ENCODE results near the gene MAP4K2. TPM values are rescaled to one million over a fixed set of nuclear protein-coding genes. Genes with fewer than 3 reads are reported as not detected.
"Not testable (repeated sequence)": the region's sequence is repeated elsewhere in the genome, so short reads cannot be mapped to it uniquely, and the experiment has no call there.

MAP4K2 gene
- total and polyA plus RNA-seq, 2 of the 8 experiments (the other 6 are each of a cell fraction or from before 2014, with no cell fraction given): 20.1 to 20.7 TPM

DNA sequence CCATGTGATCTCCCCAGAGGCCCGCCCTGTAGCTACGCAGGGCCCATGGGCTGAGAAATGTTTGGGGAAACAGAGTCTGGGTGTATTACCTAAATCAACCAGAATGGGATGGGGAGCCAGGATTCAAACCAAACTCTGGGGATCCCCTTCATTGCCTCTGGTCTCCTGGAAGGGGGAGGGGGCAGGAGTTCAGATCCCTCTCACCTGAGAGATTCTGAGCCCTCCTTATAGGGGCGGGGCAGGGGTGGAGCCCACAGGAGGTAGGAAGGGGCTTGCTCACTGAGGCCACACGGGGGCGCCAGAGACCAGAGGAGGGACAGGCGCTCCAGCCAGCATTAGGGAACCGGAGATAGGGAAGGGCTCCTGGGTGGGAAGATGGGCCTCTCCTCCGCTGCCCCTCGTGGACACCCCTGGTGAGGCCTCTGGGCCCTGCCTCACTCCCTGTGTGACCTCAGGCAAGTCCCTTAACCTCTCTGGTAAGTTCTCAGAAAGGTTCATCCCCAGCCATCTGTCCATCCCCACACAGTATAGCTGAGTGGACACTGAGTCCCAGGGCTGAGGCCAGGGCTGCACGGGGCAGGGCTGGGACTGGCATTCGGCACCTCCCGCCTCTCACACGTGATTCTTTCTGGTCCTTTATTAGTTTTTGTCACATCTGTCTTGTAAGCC, 44.1 kb upstream of the MAP4K2 start (continued):
- TF ChIP-seq TAF7 (optimal IDR thresholded peaks at IDR 0.05; ENCODE audit: borderline replicate concordance, low read depth, low read length): peak; percentile 34
- TF ChIP-seq, protein P1, sequence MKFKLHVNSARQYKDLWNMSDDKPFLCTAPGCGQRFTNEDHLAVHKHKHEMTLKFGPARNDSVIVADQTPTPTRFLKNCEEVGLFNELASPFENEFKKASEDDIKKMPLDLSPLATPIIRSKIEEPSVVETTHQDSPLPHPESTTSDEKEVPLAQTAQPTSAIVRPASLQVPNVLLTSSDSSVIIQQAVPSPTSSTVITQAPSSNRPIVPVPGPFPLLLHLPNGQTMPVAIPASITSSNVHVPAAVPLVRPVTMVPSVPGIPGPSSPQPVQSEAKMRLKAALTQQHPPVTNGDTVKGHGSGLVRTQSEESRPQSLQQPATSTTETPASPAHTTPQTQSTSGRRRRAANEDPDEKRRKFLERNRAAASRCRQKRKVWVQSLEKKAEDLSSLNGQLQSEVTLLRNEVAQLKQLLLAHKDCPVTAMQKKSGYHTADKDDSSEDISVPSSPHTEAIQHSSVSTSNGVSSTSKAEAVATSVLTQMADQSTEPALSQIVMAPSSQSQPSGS (IDR thresholded peaks at IDR 0.05; ENCODE audit: low read length): no peak
- TF ChIP-seq BACH1 (IDR thresholded peaks at IDR 0.05; ENCODE audit: low read length): peak; percentile 89
- no peak for TF ChIP-seq RXRA (IDR thresholded peaks at IDR 0.05; ENCODE audit: insufficient read depth, low read depth, low read length)
- no peak for TF ChIP-seq TEAD4 (IDR thresholded peaks at IDR 0.05; ENCODE audit: low read depth, low read length)
- 0 out of 2 replicates have a peak, but pooled peaks have one; percentile 34 for TF ChIP-seq TBP (IDR thresholded peaks at IDR 0.05; ENCODE audit: low read depth, low read length)
- no peak for TF ChIP-seq CBX8 (IDR thresholded peaks at IDR 0.05; ENCODE audit: borderline replicate concordance, low read depth, low read length)

DNA sequence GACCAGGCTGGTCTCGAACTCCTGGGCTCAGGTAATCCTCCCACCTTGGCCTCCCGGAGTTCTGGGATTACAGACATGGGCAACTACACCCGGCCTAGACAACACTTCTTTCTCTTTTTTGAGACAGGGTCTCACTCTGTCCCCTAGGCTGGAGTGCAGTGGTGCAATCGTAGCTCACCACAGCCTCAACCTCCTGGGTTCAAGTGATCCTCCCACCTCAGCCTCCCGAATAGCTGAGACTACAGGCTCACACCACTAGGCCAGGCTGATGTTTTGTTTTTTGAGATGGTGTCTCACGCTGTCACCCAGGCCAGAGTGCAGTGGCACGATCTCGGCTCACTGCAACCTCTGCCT, 42.7 kb upstream of the MAP4K2 start:
- not testable (repeated sequence) for H4K20me1 ChIP-seq (replicated peaks in 1 of 2; ENCODE audit: control insufficient read depth in 1 of 2, insufficient read depth in 2 of 2, low read length in 2 of 2); H2AK5ac ChIP-seq (ENCODE audit: low read depth, low read length); H4K5ac ChIP-seq (ENCODE audit: insufficient read length, low read depth, low read length); H3K9me3 ChIP-seq (ENCODE audit: insufficient read depth in 2 of 2, low read depth in 1 of 2, low read length in 1 of 2); H3K14ac ChIP-seq (ENCODE audit: insufficient read length); H3K27me3 ChIP-seq (replicated peaks in 1 of 4; ENCODE audit: control insufficient read depth in 3 of 4, extremely low read depth in 1 of 4, insufficient read depth in 3 of 4, low read length in 3 of 4); H3K79me2 ChIP-seq (ENCODE audit: control insufficient read depth in 1 of 2, insufficient read depth in 2 of 2, low read length in 2 of 2); H2AFZ ChIP-seq (ENCODE audit: low read length); H3K18ac ChIP-seq (ENCODE audit: extremely low read depth, low read length); H2BK20ac ChIP-seq (ENCODE audit: low read length); FAIRE-seq; H3K4me3 ChIP-seq (ENCODE audit: extremely low read depth in 1 of 4, insufficient read depth in 2 of 4, low read depth in 3 of 4, low read length in 4 of 4); H3K36me3 ChIP-seq (ENCODE audit: control insufficient read depth in 2 of 4, insufficient read depth in 4 of 4, low read length in 3 of 4); H3K4me2 ChIP-seq (ENCODE audit: insufficient read depth in 1 of 2, low read depth in 2 of 2, low read length in 2 of 2); H4K91ac ChIP-seq (replicated peaks; ENCODE audit: insufficient read length, low read length); H3K4ac ChIP-seq (replicated peaks; ENCODE audit: insufficient read length, low read depth, low read length); H4K8ac ChIP-seq (ENCODE audit: extremely low read depth, insufficient read depth, low read length); H3K23ac ChIP-seq (ENCODE audit: insufficient read length); DNase-seq (ENCODE audit: low read depth in 1 of 2, low spot score in 2 of 2); H3K56ac ChIP-seq (replicated peaks; ENCODE audit: insufficient read length, low read depth, low read length); H2BK15ac ChIP-seq (ENCODE audit: low read length); H2BK120ac ChIP-seq (replicated peaks; ENCODE audit: low read depth, low read length); H3K79me1 ChIP-seq (ENCODE audit: low read depth, low read length); H3K23me2 ChIP-seq (ENCODE audit: low read depth, low read length); H3K27ac ChIP-seq (ENCODE audit: low read depth, low read length); H2BK5ac ChIP-seq (ENCODE audit: low read depth, low read length); H3K9ac ChIP-seq (replicated peaks in 1 of 4; ENCODE audit: extremely low read depth in 1 of 4, low read depth in 3 of 4, low read length in 3 of 4)
- Histone ChIP-seq H2BK12ac (ENCODE audit: low read depth, low read length) (peak overlapping the region; percentile 50; the same call in 1 of the 2 replicates), H3K4me1 (replicated peaks in 1 of 4; ENCODE audit: control insufficient read depth in 3 of 4, insufficient read depth in 4 of 4, low read length in 3 of 4) (peaks cover 0 to 35% (median 23%) of the 10 kb centered on the region in 4 experiments; a peak in 6 of 7 replicates)
- ChIA-PET CTCF (ENCODE audit: partially characterized antibody) (interaction anchor here (0.6 to 32.3 kb wide), 13 partner anchors 16 to 493 kb away, joined by 3 to 1058 read pairs (median 10); partner anchors contain the start of genes ARL2, BATF2, EHD1 and MEN1), POLR2A (ENCODE audit: partially characterized antibody) (interaction anchor here (25.7 kb wide), 1 partner anchor 39 kb away, joined by 408 read pairs; the partner anchor contains the start of gene EHD1)
- 87% methylated on average over 8 of the region's 8 CpGs; no CpG with 5 or more reads in 1 of the 2 experiments for WGBS, 2 experiments (ENCODE audit: extremely low coverage in 1 of 2, insufficient coverage in 1 of 2, insufficient read length in 1 of 2, insufficient replicate concordance in 2 of 2, low coverage in 1 of 2, low lambda C conversion rate in 2 of 2, missing lambda C conversion rate in 1 of 2)

Measured in H1 (cell line).